B cell (primary cell): ENCODE results near the gene VARS1. TPM values are rescaled to one million over a fixed set of nuclear protein-coding genes. Genes with fewer than 3 reads are reported as not detected.

Experiments
- ATAC-seq: fragments of 200-7000 bp; cut with Tn5 transposase; one replicate; pipeline ENCODE4 v1.10.0; 2021; ENCODE audit warnings: low read depth, mild to moderate bottlenecking, moderate number of reproducible peaks, moderate library complexity
- CTCF ChIA-PET: fragments of 350-600 bp; sonication (Branson Sonifier 250); formaldehyde crosslinking; loops from one replicate; lab custom pipeline; 2021; ENCODE audit warnings: antibody characterized with exemption, inconsistent platforms; lab: Charles Lee
- POLR2A ChIA-PET: fragments of 350-600 bp; sonication (Branson Sonifier 250); formaldehyde crosslinking; loops from one replicate; lab custom pipeline; 2021; ENCODE audit warnings: antibody characterized with exemption; lab: Charles Lee
- DNase-seq: peaks from one replicate; pipeline ENCODE4 v3.0.0; 2013
- H2AFZ ChIP-seq: 2 replicates; pipeline ENCODE4 v1.6.1; 2012; ENCODE audit warnings: mild to moderate bottlenecking, low read depth, low read length; ENCODE audit not compliant: insufficient read depth, poor library complexity, severe bottlenecking
- H3K27ac ChIP-seq, 2 donors: 1 replicate in 1 of 2; 2 replicates in 1 of 2; pipeline ENCODE4 v1.5.1; 2012 to 2013; ENCODE audit warnings: low read length in 2 of 2, mild to moderate bottlenecking in 2 of 2, moderate library complexity in 1 of 2
- H3K27me3 ChIP-seq, 4 experiments: fragments of 200-600 bp in 1 of 4; sonication (generic) in 1 of 4; replicated peaks in 1 of 4; 1 replicate in 2 of 4; 2 replicates in 2 of 4; pipeline versions ENCODE4 v1.6.1 to v1.7.0; 2013 to 2016; ENCODE audit warnings: low read length in 3 of 4, mild to moderate bottlenecking in 2 of 4, mixed read lengths in 1 of 4, moderate library complexity in 1 of 4; ENCODE audit not compliant: insufficient read depth in 4 of 4, control insufficient read depth in 3 of 4; ENCODE audit errors: control extremely low read depth in 1 of 4
- H3K36me3 ChIP-seq, 2 experiments: replicated peaks in 1 of 2; 1 replicate in 1 of 2; 2 replicates in 1 of 2; pipeline versions ENCODE4 v1.6.1 to v1.7.1; 2013; ENCODE audit warnings: low read length in 1 of 2; ENCODE audit not compliant: insufficient read depth in 2 of 2, control insufficient read depth in 1 of 2; ENCODE audit errors: control extremely low read depth in 1 of 2, extremely low read depth in 1 of 2
- H3K4me1 ChIP-seq, 2 donors: fragments of 200-600 bp in 1 of 2; sonication (generic) in 1 of 2; 1 replicate in 1 of 2; 2 replicates in 1 of 2; pipeline versions ENCODE4 v1.5.1 to v1.6.1; 2013 to 2017; ENCODE audit warnings: low read length in 2 of 2; ENCODE audit not compliant: control insufficient read depth in 2 of 2, insufficient read depth in 2 of 2
- H3K4me2 ChIP-seq: replicated peaks from 2 replicates; pipeline ENCODE3; 2012; ENCODE audit warnings: mild to moderate bottlenecking, low read depth, low read length; ENCODE audit not compliant: poor library complexity, severe bottlenecking
- H3K4me3 ChIP-seq, 5 experiments: fragments of 200-600 bp in 1 of 5; sonication (generic) in 1 of 5; 1 replicate in 3 of 5; 2 replicates in 2 of 5; pipeline versions ENCODE4 v1.5.1 to v1.7.0; 2011 to 2016; ENCODE audit warnings: low read length in 4 of 5, mild to moderate bottlenecking in 4 of 5, low read depth in 2 of 5, control low read depth in 1 of 5, moderate library complexity in 1 of 5; ENCODE audit not compliant: insufficient read depth in 1 of 5; ENCODE audit errors: control extremely low read depth in 1 of 5, extremely low read depth in 1 of 5
- H3K79me2 ChIP-seq: fragments of 200-600 bp; sonication (generic); one replicate; pipeline ENCODE4 v1.6.0; 2016; ENCODE audit warnings: low read length; ENCODE audit not compliant: control insufficient read depth, insufficient read depth
- H3K9ac ChIP-seq: fragments of 200-600 bp; sonication (generic); 2 replicates; pipeline ENCODE4 v1.6.1; 2017; ENCODE audit warnings: mild to moderate bottlenecking, low read length, moderate library complexity
- H3K9me3 ChIP-seq, 3 donors: one replicate each; pipeline versions ENCODE4 v1.6.1 to v1.7.1; 2013; ENCODE audit warnings: low read length in 2 of 3; ENCODE audit not compliant: control insufficient read depth in 2 of 3, insufficient read depth in 1 of 3; ENCODE audit errors: control extremely low read depth in 1 of 3
- H4K20me1 ChIP-seq: 2 replicates; pipeline ENCODE4 v1.6.0; 2012; ENCODE audit warnings: mild to moderate bottlenecking, low read length; ENCODE audit not compliant: insufficient read depth, control insufficient read depth, poor library complexity, severe bottlenecking
- H3K27ac Mint-ChIP-seq: one replicate; pipeline ENCODE4 v1.8.0; 2021; ENCODE audit warnings: mixed read lengths
- H3K27me3 Mint-ChIP-seq: one replicate; pipeline ENCODE4 v1.8.0; 2021; ENCODE audit warnings: mixed read lengths
- H3K4me1 Mint-ChIP-seq: one replicate; pipeline ENCODE4 v1.8.0; 2021; ENCODE audit warnings: mixed read lengths
- H3K4me3 Mint-ChIP-seq: one replicate; pipeline ENCODE4 v1.8.0; 2021; ENCODE audit warnings: mixed read lengths
- H3K9me3 Mint-ChIP-seq: one replicate; pipeline ENCODE4 v1.8.0; 2022; ENCODE audit warnings: mixed read lengths; ENCODE audit not compliant: insufficient read depth
- EZH2 ChIP-seq: IDR thresholded peaks from 2 replicates; pipeline ENCODE4 v1.6.1; 2012; ENCODE audit warnings: borderline replicate concordance, low read depth, mild to moderate bottlenecking, moderate library complexity, low read length; ENCODE audit not compliant: insufficient read depth, poor library complexity, severe bottlenecking
- WGBS: methylation state at CpG from one replicate; pipeline ENCODE4 v1.1.5; 2013; ENCODE audit warnings: missing lambda C conversion rate; ENCODE audit not compliant: insufficient coverage; 5-methylcytosine and 5-hydroxymethylcytosine counted together
- intact Hi-C: fragments of 100-400 bp; cut with micrococcal nuclease; formaldehyde crosslinking; loops from one replicate; pipeline ENCODE4 v1.10.0; 2022
- polyA plus RNA-seq: library from polyadenylated mRNA; depleted of rRNA; stranded (reverse); fragments of >200 nt; gene quantifications from 2 replicates; pipeline ENCODE4 v1.2.3, GENCODE V29; 2012
- total RNA-seq, 2 donors: library from RNA; stranded (reverse); fragments of 120-200 nt in 1 of 2; gene quantifications; 1 replicate in 1 of 2; 2 replicates in 1 of 2; pipeline versions ENCODE4 v1.2.3 to v1.2.4, GENCODE V29; 2013 to 2022
- TF ChIP-seq, protein P1 (sequence below): fragments of 200-600 bp; IDR thresholded peaks from one replicate; pipeline ENCODE4 v1.8.0; 2022; ENCODE audit warnings: antibody characterized with exemption, mild to moderate bottlenecking

VARS1 gene
- total and polyA plus RNA-seq, 2 donors (not counting 1 experiment from before 2014, with no cell fraction given): 52.3 to 66.8 TPM

DNA sequence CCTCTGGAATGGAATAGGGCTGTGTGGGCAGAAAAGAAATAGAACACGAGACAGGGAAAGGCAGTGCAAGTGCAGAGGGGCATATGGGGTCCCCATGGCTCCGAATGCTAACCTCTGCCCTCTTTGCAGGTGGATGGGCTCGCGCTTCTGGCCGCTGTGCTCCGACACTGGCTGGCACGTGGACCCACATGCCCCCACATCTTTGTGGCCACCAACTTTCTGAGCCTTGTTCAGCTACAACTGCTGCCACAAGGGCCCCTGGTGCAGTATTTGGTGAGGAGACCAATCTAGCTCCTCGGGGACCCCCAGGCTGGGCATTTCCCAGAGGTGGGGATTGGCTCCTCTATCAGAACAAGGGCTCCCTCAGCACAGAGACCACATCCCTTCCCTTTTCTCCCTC lies 34.2 kb downstream of the VARS1 start:
- Mint-ChIP-seq H3K27ac (no peak overlapping the region), H3K4me1 (no peaks in the 10 kb centered on the region), H3K4me3 (no peak overlapping the region), H3K27me3 (no peaks in the 10 kb centered on the region), H3K9me3 (no peaks in the 10 kb centered on the region)
- H2AFZ ChIP-seq: no peak overlapping the region
- ChIA-PET POLR2A (interaction anchor here (0.6 kb wide), 2 partner anchors 10 to 71 kb away, joined by 3 to 7 read pairs; no protein-coding TSS in a partner anchor), CTCF (no interaction called here)
- DNase-seq (no peak), ATAC-seq (no peak)
- no peaks in the 10 kb centered on the region for H3K4me1 ChIP-seq
- no peaks in the 10 kb centered on the region for H3K9me3 ChIP-seq
- no peak overlapping the region for H3K4me2 ChIP-seq
- H3K27ac ChIP-seq: no peak overlapping the region
- no peaks in the 10 kb centered on the region for H3K79me2 ChIP-seq
- H3K27me3 ChIP-seq: no peaks in the 10 kb centered on the region
- no peak overlapping the region for H3K4me3 ChIP-seq
- intact Hi-C loops: no loop called here
- TF ChIP-seq, protein P1, sequence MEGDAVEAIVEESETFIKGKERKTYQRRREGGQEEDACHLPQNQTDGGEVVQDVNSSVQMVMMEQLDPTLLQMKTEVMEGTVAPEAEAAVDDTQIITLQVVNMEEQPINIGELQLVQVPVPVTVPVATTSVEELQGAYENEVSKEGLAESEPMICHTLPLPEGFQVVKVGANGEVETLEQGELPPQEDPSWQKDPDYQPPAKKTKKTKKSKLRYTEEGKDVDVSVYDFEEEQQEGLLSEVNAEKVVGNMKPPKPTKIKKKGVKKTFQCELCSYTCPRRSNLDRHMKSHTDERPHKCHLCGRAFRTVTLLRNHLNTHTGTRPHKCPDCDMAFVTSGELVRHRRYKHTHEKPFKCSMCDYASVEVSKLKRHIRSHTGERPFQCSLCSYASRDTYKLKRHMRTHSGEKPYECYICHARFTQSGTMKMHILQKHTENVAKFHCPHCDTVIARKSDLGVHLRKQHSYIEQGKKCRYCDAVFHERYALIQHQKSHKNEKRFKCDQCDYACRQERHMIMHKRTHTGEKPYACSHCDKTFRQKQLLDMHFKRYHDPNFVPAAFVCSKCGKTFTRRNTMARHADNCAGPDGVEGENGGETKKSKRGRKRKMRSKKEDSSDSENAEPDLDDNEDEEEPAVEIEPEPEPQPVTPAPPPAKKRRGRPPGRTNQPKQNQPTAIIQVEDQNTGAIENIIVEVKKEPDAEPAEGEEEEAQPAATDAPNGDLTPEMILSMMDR: no peak
- no peak for TF ChIP-seq EZH2
- no peaks in the 10 kb centered on the region for H4K20me1 ChIP-seq
- no peak overlapping the region for H3K9ac ChIP-seq
- peaks cover 0 to 14% of the 10 kb centered on the region in 2 experiments for H3K36me3 ChIP-seq
- WGBS: 100% methylated on average over 8 of the region's 8 CpGs

DNA sequence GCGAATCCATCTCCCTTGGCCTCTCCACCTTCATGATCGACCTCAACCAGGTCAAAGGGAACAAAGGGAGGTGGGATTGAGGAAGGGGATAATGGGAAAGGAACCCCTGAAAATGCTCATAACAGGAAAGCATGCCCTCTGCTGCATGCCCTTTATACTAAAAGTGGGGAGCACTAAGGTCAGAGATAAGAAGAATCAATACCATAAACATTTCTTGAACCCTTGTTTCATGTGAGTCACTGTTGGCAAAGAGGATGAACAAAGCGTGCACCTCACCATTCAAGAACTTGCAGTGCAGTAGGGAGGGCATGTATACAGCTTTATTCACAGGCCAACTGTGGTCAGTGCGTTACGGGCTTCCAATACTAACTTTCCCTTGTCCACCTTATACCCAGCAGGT lies 34.8 kb downstream of the VARS1 start:
- Histone ChIP-seq H3K9ac (no peak overlapping the region), H3K36me3 (peaks cover 0 to 14% of the 10 kb centered on the region in 2 experiments), H3K79me2 (no peaks in the 10 kb centered on the region), H3K4me2 (no peak overlapping the region), H3K4me1 (no peaks in the 10 kb centered on the region), H4K20me1 (no peaks in the 10 kb centered on the region), H2AFZ (no peak overlapping the region), H3K4me3 (no peak overlapping the region), H3K27ac (no peak overlapping the region), H3K9me3 (no peaks in the 10 kb centered on the region), H3K27me3 (no peaks in the 10 kb centered on the region)
- H3K9me3 Mint-ChIP-seq: no peaks in the 10 kb centered on the region
- TF ChIP-seq, protein P1: no peak
- TF ChIP-seq EZH2: no peak
- DNase-seq: no peak
- WGBS: 100% methylated on average over 1 of the region's 5 CpGs
- intact Hi-C loops: no loop called here
- CTCF ChIA-PET: no interaction called here
- H3K4me3 Mint-ChIP-seq: no peak overlapping the region
- no peak overlapping the region for H3K27ac Mint-ChIP-seq
- ATAC-seq: no peak
- POLR2A ChIA-PET: interaction anchor here (0.6 kb wide), 2 partner anchors 11 to 15 kb away, joined by 3 to 5 read pairs; no protein-coding TSS in a partner anchor
- H3K4me1 Mint-ChIP-seq: no peaks in the 10 kb centered on the region
- H3K27me3 Mint-ChIP-seq: no peaks in the 10 kb centered on the region
